NCI-H774 (cell line): ENCODE data around the gene POTEG.
"Not testable (repeated sequence)": the region's sequence is repeated elsewhere in the genome, so short reads cannot be mapped to it uniquely, and the experiment has no call there.

Experiments used
- DNase-seq: peaks from one replicate; lab custom pipeline; 2025; lab: John Stamatoyannopoulos, UW

Gene POTEG

DNA sequence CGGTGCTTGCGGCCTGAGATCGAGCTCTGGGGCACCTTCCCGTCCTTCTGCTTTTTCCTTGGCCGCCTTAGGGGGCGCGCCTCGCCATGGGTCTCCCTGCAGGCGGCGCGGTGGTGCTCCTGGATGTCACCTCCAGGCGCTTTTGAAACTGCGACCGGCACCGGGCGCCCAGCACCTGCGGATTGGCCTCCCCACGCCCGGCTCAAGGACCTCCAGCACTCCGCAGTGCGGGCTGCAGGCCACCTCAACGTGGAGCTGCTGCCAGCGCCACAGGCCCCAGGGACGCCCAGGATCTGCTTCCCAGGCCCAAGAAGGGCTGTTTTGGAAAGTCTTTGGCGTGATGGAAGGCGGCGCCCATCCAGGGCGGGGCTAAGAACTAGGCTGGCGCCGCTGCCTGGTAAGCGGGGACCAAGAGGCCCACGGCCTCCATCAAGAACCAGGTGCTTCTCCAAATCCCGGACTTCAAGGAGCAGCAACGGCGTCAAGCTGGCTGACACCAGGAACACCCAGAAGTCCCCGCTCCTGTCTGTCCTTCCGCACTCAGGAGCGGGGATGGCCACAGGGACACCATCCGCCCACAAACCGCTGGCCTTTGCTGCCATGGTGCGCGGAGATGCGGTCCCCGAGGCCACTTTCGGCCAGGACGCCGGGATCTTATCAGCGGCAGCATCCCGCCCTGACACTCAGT lies 61.2 kb downstream of the POTEG start:
- DNase-seq = not testable (repeated sequence)

DNA sequence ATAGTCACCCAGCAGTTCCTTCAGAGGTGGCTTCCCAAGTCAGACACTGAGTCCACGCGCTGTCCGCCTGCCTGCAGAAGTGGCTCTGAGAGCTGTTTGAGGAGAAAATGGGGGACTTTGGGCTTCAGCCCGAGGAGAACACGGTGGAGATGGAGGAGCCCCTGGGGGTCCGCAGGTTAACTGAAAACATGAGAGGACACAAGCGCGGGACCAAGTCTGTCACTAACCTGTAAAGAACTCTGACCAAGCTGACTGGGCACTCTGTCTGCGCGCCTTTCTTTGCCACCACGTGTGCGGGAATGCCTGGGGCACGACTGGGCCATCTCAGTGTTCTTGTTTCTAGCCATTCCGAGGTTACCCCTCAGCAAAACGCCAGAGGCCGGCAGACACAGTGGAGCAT lies 62.4 kb downstream of the POTEG start:
- DNase-seq = not testable (repeated sequence)

DNA sequence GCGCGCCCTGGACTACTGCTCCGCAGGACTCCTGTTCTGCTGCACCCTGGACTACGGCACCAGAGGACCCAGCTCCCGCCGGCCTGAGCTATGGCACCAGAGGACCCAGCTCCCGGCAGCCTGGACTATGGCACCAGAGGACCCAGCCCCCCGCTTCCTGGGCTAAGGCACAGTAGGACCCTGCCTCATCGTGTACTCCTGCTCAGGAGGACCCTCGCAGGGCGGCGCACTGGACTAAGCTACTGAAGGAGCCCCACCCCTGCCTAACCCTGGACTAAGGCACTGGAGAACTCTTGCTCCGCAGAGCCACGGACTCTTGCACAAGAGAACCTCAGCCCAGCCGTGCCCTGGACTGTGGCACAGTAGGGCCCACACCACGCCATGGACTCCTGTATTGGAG lies 71.3 kb downstream of the POTEG start:
- not testable (repeated sequence) for DNase-seq

DNA sequence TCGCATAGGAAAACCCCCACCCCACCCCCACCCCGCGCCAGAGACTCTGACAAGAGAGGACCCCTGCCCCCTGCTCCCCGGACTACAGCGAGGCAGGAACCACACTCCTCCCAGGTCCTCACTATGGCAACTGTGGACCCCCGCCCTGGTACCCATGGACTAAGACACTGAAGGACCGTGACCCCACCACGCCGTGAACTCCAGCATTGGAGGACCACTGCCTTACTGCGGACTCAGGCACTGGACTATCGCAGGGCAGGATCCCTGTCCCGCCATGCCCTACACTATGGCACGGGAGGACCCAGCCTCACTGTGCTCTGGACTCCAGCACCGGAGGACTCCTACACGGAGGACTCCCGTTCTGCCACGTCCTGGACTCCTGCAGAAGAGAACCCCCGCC lies 71.8 kb downstream of the POTEG start:
- DNase-seq = not testable (repeated sequence)

DNA sequence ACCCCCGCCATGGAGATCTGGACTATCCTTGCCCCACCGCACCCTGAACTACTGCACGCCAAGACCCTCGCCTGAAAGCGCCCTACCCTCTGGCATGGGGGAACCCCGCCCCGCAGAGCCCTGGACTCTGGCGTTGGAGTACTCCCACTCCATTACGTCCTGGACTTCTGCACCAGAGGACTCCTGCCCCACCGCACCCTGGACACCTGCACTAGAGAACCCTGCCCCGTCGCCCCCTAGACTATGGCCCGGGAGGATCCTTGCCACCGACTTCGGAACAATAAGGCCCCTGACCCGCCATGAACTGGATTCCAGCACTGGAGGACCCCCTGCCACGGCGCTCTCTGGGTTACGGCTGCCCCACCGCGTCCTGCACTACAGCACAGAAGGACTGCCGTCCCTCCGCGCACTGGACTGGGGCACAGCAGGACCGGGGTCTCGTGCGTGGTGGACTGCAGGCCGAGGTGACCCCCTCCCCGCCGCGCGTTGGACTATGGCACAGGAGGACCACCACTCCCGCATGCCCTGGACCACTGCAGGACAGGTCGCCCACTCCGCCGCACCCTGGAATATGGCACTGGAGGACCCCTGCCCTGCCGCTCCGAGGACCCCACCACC lies 72.4 kb downstream of the POTEG start:
- DNase-seq = not testable (repeated sequence)

DNA sequence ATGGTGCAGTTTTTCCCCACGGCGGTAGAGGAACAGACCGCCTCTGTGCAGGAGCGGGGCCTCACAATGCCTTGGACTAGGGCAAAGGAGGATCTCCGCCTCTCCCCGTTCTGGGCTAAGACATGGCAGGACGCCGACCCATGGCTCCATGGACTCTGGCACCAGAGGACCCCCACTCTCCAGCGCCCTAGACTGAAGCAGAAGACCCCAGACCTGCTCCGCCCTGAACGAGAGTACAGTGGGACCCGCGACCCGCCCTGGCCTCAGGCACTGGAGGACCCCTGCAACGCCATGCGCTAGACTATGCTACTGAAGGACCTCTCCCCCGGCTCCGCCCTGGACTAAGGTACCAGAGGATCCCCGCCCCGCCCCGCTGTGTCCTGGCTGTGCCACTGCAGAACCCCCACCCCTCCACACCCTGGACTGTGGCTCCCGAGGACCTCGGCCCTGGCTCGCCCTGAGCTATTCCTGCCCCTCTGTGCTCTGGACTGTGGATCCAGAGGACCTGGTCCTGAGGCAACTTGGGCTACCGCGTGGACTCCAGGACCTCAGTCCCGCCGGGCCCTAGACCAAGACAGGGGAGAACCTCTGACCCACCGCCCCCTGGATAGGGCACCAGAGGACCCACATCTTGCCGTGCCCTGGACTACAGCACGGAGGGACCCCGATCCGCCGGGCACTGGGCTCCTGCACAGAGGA lies 73.1 kb downstream of the POTEG start:
- not testable (repeated sequence) for DNase-seq
